ENCODE measurements around the gene OTOF.

DNA sequence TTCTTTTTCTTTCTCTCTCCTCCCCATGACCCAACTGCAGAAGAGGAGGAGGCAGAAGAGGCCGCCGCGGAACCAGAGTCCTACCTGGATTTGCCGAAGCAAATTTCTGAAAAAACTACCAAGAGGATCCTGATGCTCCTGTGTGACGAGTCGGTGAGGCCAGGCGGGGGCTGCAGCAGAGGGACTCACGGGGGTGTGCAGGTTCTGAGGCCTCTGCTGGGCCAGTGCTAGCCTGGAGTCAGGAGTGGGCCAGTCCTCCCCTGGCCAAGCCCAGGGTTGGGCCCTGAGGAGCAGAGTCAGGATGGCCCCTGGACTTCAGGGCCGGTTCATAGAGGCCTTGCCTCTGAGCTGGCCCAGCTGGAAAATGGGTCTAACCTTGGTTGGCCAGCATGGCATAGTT, 29.3 kb downstream of the OTOF start:
- no peak for TF ChIP-seq POLR2A (IDR thresholded peaks at IDR 0.05; ENCODE audit: low read length)
- no peak for TF ChIP-seq GATA1 (IDR thresholded peaks at IDR 0.05; ENCODE audit: low read depth, low read length)
